ENCODE measurements around the gene CCT8. TPM values are rescaled to one million over a fixed set of nuclear protein-coding genes. Genes with fewer than 3 reads are reported as not detected.

CCT8 gene
- total RNA-seq, 1 donor from 2014 or later: 132 TPM

DNA sequence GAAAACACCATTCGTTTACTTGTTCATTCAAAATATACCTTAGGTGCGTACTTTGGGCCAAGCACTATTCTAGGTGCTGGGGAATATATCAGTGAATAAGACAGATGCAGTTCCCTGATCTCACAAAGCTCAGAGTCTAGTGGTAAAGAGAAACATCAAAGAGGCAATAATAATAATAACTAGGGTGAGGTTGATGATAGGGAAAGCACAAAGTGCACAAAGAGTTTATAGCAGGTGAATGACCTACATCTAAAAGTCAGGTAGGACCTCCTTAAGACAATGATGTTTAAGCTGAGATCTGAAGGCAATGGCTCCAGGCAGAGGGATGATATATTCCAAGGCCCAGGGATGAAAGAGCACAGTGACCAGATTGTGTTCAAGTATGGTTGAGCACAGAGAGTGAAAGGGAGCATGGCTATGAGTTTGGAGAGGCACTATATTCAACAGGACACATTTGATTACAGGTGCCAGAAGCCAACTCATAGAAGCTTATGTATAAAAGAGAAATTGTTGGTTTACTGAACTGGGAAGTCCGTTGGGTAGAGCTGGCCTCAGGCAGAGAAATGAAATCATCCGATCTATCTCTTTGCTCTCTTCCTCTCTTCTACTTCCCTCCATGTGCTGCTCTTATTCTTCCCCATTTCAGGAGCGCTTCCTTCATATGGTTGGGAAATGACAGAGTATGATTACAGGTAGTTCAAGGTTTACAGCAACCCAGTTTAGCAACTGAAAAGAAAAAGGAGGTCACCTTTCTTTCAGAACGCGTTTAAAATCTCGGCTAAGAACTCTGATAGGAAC lies 23.0 kb upstream of the CCT8 start:
- H3K9me3 Mint-ChIP-seq (ENCODE audit: unreplicated experiment): no peaks in the 10 kb centered on the region

DNA sequence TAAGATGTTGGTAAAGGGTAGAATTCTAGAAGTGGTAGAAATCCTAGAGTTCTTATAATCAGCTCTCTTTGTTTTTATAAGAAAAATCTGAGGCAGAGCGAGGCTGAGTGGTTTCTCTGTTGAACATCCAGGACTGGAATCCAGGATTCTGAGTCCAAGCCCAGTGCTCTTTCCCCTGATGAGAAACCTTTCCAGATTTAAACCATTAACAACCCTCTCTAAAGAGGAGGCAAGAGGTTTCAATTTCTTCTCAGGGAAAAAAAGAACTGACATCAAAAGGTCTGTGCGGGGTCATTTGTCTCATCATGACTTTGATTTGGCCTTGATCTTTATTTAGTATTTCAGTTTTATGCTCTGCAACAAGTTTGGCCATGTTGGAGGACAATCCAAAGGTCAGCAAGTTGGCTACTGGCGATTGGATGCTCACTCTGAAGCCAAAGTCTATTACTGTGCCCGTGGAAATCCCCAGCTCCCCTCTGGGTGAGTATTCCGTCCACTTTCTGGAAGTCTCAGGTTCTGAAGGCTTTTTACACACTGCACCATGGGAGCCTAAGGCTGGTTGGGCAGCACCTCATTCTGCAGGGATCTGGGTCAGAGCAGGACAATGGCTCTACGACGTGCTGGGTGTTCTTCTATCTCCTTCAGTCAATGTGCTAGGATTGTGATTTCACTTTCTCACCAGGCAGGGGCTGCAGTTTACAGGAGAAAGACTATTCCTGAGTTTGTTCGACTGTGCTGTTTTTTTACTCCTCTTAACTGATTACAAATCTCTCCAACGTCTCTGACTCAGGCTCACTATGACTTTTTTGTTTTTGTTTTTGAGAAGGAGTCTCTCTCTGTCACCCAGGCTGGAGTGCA lies 18.9 kb upstream of the CCT8 start:
- H3K4me3 Mint-ChIP-seq (ENCODE audit: unreplicated experiment): no peak overlapping the region
- no peaks in the 10 kb centered on the region for H3K9me3 Mint-ChIP-seq (ENCODE audit: unreplicated experiment)
- H3K27ac Mint-ChIP-seq (ENCODE audit: unreplicated experiment): peak overlapping the region; percentile 65
- TF ChIP-seq, protein P1, sequence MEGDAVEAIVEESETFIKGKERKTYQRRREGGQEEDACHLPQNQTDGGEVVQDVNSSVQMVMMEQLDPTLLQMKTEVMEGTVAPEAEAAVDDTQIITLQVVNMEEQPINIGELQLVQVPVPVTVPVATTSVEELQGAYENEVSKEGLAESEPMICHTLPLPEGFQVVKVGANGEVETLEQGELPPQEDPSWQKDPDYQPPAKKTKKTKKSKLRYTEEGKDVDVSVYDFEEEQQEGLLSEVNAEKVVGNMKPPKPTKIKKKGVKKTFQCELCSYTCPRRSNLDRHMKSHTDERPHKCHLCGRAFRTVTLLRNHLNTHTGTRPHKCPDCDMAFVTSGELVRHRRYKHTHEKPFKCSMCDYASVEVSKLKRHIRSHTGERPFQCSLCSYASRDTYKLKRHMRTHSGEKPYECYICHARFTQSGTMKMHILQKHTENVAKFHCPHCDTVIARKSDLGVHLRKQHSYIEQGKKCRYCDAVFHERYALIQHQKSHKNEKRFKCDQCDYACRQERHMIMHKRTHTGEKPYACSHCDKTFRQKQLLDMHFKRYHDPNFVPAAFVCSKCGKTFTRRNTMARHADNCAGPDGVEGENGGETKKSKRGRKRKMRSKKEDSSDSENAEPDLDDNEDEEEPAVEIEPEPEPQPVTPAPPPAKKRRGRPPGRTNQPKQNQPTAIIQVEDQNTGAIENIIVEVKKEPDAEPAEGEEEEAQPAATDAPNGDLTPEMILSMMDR (IDR thresholded peaks at IDR 0.05): peak; percentile 36
- H3K4me1 Mint-ChIP-seq (ENCODE audit: unreplicated experiment): peaks cover 29% of the 10 kb centered on the region
- no peaks in the 10 kb centered on the region for H3K27me3 Mint-ChIP-seq (ENCODE audit: unreplicated experiment)
- no peaks in the 10 kb centered on the region for H3K36me3 Mint-ChIP-seq (ENCODE audit: unreplicated experiment)
- no peak for DNase-seq (ENCODE audit: extremely low spot score, unreplicated experiment)

More for the DNA sequence above, 23.0 kb upstream of the CCT8 start:
- TF ChIP-seq, protein P1 (IDR thresholded peaks at IDR 0.05): no peak
- no peaks in the 10 kb centered on the region for H3K36me3 Mint-ChIP-seq (ENCODE audit: unreplicated experiment)
- H3K27ac Mint-ChIP-seq (ENCODE audit: unreplicated experiment): no peak overlapping the region
- DNase-seq (ENCODE audit: extremely low spot score, unreplicated experiment): no peak
- H3K4me3 Mint-ChIP-seq (ENCODE audit: unreplicated experiment): no peak overlapping the region
- peaks cover 26% of the 10 kb centered on the region for H3K4me1 Mint-ChIP-seq (ENCODE audit: unreplicated experiment)
- H3K27me3 Mint-ChIP-seq (ENCODE audit: unreplicated experiment): no peaks in the 10 kb centered on the region

DNA sequence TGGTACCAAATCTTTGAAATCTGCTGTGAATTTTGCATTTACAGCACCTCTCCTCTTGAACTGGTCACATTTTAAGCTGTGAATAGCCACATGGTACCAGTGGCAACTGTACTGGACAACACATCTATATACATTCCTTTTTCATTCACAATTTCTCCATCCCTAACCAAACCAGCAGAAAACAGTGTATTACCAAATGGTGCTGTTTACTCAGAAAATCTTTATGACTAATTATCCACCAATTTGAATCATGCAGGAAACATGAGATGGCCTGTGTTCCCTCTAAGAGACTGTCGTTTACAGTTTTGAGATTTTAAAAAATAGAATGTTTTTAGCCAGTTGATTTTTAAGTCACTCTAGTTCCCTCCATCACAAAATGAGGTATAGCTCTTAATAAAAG lies 17.6 kb upstream of the CCT8 start:
- TF ChIP-seq, protein P1 (IDR thresholded peaks at IDR 0.05): no peak
- H3K4me1 Mint-ChIP-seq (ENCODE audit: unreplicated experiment): peaks cover 29% of the 10 kb centered on the region
- no peaks in the 10 kb centered on the region for H3K9me3 Mint-ChIP-seq (ENCODE audit: unreplicated experiment)
- DNase-seq (ENCODE audit: extremely low spot score, unreplicated experiment): no peak
- H3K27me3 Mint-ChIP-seq (ENCODE audit: unreplicated experiment): no peaks in the 10 kb centered on the region
- H3K36me3 Mint-ChIP-seq (ENCODE audit: unreplicated experiment): no peaks in the 10 kb centered on the region
- no peak overlapping the region for H3K4me3 Mint-ChIP-seq (ENCODE audit: unreplicated experiment)
- H3K27ac Mint-ChIP-seq (ENCODE audit: unreplicated experiment): peak overlapping the region; percentile 41

DNA sequence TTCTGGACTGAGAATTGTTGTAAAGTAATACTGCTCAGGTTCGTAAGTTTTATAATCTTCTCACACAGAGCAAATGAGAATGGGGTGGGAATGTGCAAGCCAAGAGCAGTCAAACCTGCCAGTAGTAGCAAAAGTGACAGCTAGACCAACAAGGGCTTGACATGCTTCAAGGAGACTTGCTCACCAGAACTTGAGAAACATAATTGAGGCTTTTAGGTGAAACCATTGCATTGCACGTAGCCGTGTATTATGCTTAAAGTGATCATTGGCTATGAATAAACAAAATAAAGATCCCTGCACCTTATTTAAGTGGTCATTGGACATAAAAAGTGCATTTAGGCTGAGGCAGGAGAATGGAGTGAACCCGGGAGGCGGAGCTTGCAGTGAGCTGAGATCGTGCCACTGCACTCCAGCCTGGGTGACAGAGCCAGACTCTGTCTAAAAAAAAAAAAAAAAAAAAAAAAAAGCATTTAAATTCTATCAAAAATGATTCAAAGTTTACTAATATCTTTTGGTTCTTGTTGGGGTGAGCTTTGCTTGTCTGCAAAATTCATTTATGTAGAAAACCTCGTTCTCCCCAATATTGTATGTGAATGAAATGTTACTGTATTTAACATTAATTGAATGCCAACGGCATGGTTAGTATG lies 11.8 kb upstream of the CCT8 start:
- peaks cover 3% of the 10 kb centered on the region for H3K27me3 Mint-ChIP-seq (ENCODE audit: unreplicated experiment)
- TF ChIP-seq, protein P1 (IDR thresholded peaks at IDR 0.05): no peak
- H3K36me3 Mint-ChIP-seq (ENCODE audit: unreplicated experiment): no peaks in the 10 kb centered on the region
- no peak overlapping the region for H3K27ac Mint-ChIP-seq (ENCODE audit: unreplicated experiment)
- DNase-seq (ENCODE audit: extremely low spot score, unreplicated experiment): no peak
- H3K9me3 Mint-ChIP-seq (ENCODE audit: unreplicated experiment): no peaks in the 10 kb centered on the region
- H3K4me3 Mint-ChIP-seq (ENCODE audit: unreplicated experiment): no peak overlapping the region
- H3K4me1 Mint-ChIP-seq (ENCODE audit: unreplicated experiment): peaks cover 10% of the 10 kb centered on the region
